Adipocyte (in vitro differentiated cells): ENCODE data around the gene LRSAM1.

ENCODE experiments used
- DNase-seq: peaks from one replicate; pipeline ENCODE4 v3.0.0-alpha.2; 2015; ENCODE audit warnings: low read depth
- H3K27me3 ChIP-seq: replicated peaks from 2 replicates; pipeline ENCODE4 v1.7.0; 2013; ENCODE audit warnings: mild to moderate bottlenecking, low read length, moderate library complexity; ENCODE audit not compliant: control insufficient read depth, insufficient read depth
- H3K36me3 ChIP-seq: 2 replicates; pipeline ENCODE4 v1.7.0; 2013; ENCODE audit warnings: low read length, mild to moderate bottlenecking, moderate library complexity; ENCODE audit not compliant: control insufficient read depth, insufficient read depth, severe bottlenecking
- H3K4me1 ChIP-seq: 2 replicates; pipeline ENCODE4 v1.7.0; 2013; ENCODE audit warnings: mild to moderate bottlenecking, low read length, moderate library complexity; ENCODE audit not compliant: control insufficient read depth, insufficient read depth
- H3K4me3 ChIP-seq: 2 replicates; pipeline ENCODE4 v1.7.0; 2013; ENCODE audit warnings: mild to moderate bottlenecking, low read length, moderate library complexity
- H3K9ac ChIP-seq: 2 replicates; pipeline ENCODE4 v1.7.0; 2013; ENCODE audit warnings: mild to moderate bottlenecking, low read length, moderate library complexity
- H3K9me3 ChIP-seq: 2 replicates; pipeline ENCODE4 v1.7.0; 2013; ENCODE audit warnings: mild to moderate bottlenecking, low read length, moderate library complexity; ENCODE audit not compliant: control insufficient read depth

The LRSAM1 gene

DNA sequence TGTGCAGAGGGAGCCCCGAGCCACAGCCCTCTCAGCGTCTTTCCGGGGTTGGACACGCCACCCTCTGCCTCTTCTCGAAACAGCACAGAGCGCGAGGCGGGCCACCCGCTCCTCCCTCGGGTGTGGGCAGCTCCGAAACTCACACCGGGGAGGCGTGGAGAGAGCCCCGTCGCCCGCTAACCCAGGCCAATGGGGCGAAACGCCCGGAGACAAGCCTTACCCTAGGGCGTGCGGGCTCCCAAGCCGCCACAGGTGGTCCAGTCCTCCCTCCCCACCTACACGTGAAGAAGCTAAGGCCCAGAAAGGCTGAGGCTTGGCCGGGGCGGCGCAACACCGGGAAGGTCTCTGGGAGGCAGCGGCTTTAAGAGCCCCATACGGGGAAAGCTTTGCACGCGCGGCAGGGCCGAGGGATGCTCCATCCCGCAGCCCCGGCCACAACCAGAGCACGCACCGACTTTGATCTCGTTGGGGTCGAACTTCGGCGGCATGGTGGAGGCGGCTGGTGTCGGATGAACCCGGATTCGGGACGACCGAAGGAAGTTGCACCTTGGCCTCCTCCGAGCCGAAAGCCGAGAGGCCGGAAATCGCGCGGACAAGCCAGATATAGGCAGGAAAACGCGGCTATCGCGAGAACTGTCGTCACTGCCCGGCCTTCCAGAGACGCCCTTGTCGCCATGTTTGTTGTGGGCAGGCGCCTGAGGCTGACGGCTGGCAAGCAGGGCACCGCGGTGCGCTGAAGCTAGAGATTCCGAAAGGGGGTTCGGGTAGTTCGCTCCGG lies at the start of gene LRSAM1, which contains the start of gene RPL12:
LRSAM1 (plus strand) TSS at position 681 of the 778 bp plus-strand sequence. CDS start 3,018 bp downstream, outside the sequence.
RPL12 (minus strand) TSS at position 577 of the 778 bp plus-strand sequence; CDS start at position 488, 89 bp downstream.
- Histone ChIP-seq H3K4me1 (peaks cover 31% of the 10 kb centered on the region), H3K4me3 (peak within 1 kb of the TSS; percentile 85), H3K9ac (peak within 1 kb of the TSS; percentile 96), H3K9me3 (no peaks in the 10 kb centered on the region), H3K36me3 (peaks cover 52% of the 10 kb centered on the region), H3K27me3 (no peaks in the 10 kb centered on the region)
- DNase-seq, result peak; percentile 98

DNA sequence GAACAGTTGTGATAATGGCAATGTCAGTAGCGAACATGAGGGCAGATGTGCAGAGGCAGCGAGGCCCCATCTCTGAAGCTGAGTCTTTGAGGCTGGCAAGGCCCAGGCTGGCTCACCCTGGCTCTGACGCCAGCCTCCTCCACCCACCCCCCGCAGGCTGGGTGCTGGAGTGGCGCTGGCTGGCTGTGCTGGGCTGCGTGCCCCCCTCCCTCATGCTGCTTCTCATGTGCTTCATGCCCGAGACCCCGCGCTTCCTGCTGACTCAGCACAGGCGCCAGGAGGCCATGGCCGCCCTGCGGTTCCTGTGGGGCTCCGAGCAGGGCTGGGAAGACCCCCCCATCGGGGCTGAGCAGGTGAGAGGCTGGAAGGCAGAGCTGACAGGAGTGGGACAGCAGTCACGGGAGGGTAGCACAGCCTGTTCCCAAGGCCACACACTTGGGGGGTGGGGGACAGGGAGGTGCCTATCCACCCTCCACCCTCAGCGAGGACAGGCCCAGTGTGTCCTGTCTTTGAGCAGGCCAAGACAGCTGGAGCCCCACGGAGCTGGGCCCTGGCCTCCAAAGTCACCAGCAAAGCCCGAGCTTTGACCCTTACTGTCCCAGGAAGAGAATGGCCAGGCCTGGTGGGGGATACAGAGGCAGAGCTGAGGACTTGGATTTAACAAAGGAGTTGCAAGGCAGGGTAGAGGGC lies 48.8 kb upstream of the LRSAM1 start:
- Histone ChIP-seq H3K9ac (no peak overlapping the region), H3K4me3 (no peak overlapping the region), H3K9me3 (no peaks in the 10 kb centered on the region), H3K4me1 (no peaks in the 10 kb centered on the region), H3K27me3 (peaks cover 80% of the 10 kb centered on the region), H3K36me3 (no peaks in the 10 kb centered on the region)
- DNase-seq, result no peak

DNA sequence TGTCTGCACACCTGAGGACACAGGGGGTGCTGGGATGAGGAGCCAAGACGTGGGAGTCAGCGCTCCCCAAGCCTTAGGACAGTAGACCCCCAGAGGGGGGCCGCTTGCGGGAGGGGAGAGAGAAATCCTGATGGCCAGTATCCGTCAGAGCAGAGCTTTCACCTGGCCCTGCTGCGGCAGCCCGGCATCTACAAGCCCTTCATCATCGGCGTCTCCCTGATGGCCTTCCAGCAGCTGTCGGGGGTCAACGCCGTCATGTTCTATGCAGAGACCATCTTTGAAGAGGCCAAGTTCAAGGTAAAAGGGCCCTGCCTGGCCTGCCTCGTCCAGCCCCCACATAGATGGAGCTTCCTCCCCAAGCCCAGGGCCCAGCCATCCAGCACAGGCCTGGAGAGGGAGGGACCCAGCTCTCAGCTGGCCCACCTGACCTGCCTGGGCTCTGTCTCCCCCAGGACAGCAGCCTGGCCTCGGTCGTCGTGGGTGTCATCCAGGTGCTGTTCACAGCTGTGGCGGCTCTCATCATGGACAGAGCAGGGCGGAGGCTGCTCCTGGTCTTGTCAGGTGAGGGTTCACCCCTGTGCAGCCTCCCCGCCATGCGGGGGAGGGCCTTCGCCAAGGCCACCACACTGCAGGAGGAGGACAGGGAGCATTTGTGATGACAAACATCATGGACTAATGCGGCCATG lies 47.7 kb upstream of the LRSAM1 start:
- no peak for DNase-seq
- peaks cover 71% of the 10 kb centered on the region for H3K27me3 ChIP-seq
- no peaks in the 10 kb centered on the region for H3K4me1 ChIP-seq
- H3K9me3 ChIP-seq, result no peaks in the 10 kb centered on the region
- no peak overlapping the region for H3K4me3 ChIP-seq
- no peaks in the 10 kb centered on the region for H3K36me3 ChIP-seq
- no peak overlapping the region for H3K9ac ChIP-seq

DNA sequence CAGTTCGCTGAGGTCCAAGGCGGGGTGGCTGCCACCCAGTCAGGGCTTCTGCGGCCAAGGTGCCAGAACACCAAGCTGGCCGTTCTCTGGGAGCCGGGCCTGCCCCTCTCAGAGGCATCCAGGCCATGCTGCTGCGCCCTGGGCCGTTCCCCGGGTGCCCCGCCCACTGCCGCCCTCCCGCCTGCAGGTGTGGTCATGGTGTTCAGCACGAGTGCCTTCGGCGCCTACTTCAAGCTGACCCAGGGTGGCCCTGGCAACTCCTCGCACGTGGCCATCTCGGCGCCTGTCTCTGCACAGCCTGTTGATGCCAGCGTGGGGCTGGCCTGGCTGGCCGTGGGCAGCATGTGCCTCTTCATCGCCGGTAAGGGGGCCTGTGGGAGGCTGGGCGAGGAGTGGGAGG lies 46.7 kb upstream of the LRSAM1 start:
- no peaks in the 10 kb centered on the region for H3K4me1 ChIP-seq
- no peak overlapping the region for H3K9ac ChIP-seq
- no peak for DNase-seq
- peaks cover 64% of the 10 kb centered on the region for H3K27me3 ChIP-seq
- H3K36me3 ChIP-seq, result no peaks in the 10 kb centered on the region
- no peaks in the 10 kb centered on the region for H3K9me3 ChIP-seq
- H3K4me3 ChIP-seq, result no peak overlapping the region

DNA sequence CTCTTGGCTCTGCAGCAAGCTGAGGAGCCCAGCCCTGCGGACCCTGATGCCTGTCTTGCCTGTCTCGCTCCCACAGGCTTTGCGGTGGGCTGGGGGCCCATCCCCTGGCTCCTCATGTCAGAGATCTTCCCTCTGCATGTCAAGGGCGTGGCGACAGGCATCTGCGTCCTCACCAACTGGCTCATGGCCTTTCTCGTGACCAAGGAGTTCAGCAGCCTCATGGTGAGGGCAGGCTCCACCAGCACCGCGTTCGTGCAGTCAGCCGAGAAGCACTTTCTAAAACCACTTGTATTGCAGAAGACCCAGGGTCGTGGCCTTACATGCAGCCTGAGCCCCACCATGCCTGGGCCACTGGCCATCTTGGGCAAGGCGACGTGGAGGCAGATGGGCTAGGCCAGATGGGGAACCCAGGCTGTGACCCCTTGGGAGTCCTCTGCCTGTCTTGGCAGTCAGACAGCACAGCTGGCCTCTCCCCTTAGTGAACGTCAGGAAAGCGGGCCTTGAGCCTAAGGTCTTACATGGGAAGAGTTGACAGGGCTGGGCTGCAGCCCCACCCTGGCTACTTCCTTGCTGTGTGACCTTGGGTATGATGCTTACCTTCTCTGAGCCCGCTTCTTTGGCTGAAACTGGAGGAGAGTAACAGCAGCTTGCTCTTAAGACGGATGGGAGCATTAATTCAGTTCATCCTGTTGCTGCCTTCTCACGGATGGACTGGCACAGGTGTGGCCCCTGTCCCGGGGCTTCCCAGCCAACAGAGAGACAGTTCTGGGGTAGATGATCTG lies 45.8 kb upstream of the LRSAM1 start:
- no peaks in the 10 kb centered on the region for H3K36me3 ChIP-seq
- H3K4me1 ChIP-seq, result no peaks in the 10 kb centered on the region
- peaks cover 58% of the 10 kb centered on the region for H3K27me3 ChIP-seq

DNA sequence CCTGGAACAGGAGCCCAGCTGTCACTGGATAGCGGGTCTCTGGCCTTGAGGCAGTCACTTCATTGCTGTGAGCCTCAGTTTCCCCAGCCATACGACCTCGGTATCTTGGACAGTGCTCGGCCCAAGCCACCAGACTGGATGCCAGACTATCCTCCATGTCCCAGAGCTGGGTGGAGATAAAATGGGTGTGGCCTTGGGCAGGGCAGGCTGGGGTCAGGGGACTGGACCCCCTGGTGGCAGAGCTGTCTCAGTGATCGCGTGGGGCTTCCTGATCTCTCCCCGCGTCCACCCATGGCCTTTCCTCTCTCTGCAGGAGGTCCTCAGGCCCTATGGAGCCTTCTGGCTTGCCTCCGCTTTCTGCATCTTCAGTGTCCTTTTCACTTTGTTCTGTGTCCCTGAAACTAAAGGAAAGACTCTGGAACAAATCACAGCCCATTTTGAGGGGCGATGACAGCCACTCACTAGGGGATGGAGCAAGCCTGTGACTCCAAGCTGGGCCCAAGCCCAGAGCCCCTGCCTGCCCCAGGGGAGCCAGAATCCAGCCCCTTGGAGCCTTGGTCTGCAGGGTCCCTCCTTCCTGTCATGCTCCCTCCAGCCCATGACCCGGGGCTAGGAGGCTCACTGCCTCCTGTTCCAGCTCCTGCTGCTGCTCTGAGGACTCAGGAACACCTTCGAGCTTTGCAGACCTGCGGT lies 44.4 kb upstream of the LRSAM1 start:
- peaks cover 56% of the 10 kb centered on the region for H3K27me3 ChIP-seq
- H3K9me3 ChIP-seq, result no peaks in the 10 kb centered on the region
- no peak overlapping the region for H3K4me3 ChIP-seq
- no peaks in the 10 kb centered on the region for H3K4me1 ChIP-seq
- no peak overlapping the region for H3K9ac ChIP-seq
- H3K36me3 ChIP-seq, result no peaks in the 10 kb centered on the region
- no peak for DNase-seq

More for the DNA sequence above, 45.8 kb upstream of the LRSAM1 start:
- Histone ChIP-seq H3K9me3 (no peaks in the 10 kb centered on the region), H3K4me3 (no peak overlapping the region), H3K9ac (no peak overlapping the region)
- no peak for DNase-seq

DNA sequence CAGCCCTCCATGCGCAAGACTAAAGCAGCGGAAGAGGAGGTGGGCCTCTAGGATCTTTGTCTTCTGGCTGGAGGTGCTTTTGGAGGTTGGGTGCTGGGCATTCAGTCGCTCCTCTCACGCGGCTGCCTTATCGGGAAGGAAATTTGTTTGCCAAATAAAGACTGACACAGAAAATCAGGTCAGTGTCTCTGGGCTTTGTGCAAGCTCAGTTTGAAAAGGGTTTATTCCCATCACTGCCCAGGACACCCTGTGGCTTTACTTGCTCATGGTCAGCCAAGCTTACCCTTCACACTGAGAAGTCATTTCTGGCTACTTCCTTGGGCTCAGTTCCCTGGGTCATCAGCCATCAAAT lies 43.8 kb upstream of the LRSAM1 start:
- no peak overlapping the region for H3K9ac ChIP-seq
- no peaks in the 10 kb centered on the region for H3K4me1 ChIP-seq
- no peak overlapping the region for H3K4me3 ChIP-seq
- peaks cover 51% of the 10 kb centered on the region for H3K27me3 ChIP-seq
- no peaks in the 10 kb centered on the region for H3K9me3 ChIP-seq
- no peak for DNase-seq
- no peaks in the 10 kb centered on the region for H3K36me3 ChIP-seq

DNA sequence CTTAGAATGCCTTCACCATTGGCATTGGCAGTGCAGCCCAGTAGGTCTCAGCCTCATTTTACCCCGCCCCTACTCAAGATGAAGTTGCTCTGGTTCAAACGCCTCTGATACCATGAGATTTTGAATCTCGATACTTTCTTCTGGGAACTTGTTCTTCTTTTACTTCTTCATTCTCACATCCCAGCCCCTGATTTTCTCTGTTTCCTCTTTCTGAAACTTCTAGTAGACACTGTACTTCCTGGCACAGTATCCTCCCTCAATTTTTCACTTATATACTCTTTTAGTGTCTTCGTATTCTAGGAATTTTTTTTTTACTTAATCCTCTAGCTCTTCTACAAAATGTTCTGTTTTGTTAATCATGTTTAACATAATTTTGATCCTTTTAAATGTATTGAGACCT lies 40.2 kb upstream of the LRSAM1 start:
- no peaks in the 10 kb centered on the region for H3K9me3 ChIP-seq
- H3K4me3 ChIP-seq, result no peak overlapping the region
- H3K9ac ChIP-seq, result no peak overlapping the region
- no peak for DNase-seq
- peaks cover 30% of the 10 kb centered on the region for H3K27me3 ChIP-seq
- H3K4me1 ChIP-seq, result no peaks in the 10 kb centered on the region
- H3K36me3 ChIP-seq, result no peaks in the 10 kb centered on the region

DNA sequence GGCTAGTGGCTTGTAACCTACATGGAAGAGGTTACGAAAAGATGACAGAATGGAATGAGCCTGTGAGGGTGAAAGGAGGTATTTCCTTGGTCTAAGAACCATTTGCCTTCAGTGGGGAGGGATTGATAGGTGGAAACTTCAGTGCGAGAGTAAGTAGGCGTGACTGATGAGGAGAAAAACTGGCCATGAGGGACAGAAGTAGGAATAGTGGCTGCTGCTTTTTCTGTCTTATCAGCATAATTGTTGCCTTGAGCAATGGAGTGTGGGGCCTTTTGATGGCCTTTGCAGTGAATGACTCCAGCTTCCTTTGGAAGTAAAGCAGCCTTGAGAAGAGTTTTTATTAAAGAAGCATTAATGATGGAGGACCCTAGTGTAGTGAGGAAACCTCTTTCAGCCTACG lies 36.2 kb upstream of the LRSAM1 start:
- Histone ChIP-seq H3K27me3 (peaks cover 40% of the 10 kb centered on the region), H3K4me3 (no peak overlapping the region), H3K36me3 (no peaks in the 10 kb centered on the region), H3K4me1 (no peaks in the 10 kb centered on the region), H3K9me3 (no peaks in the 10 kb centered on the region), H3K9ac (no peak overlapping the region)
- DNase-seq, result no peak

DNA sequence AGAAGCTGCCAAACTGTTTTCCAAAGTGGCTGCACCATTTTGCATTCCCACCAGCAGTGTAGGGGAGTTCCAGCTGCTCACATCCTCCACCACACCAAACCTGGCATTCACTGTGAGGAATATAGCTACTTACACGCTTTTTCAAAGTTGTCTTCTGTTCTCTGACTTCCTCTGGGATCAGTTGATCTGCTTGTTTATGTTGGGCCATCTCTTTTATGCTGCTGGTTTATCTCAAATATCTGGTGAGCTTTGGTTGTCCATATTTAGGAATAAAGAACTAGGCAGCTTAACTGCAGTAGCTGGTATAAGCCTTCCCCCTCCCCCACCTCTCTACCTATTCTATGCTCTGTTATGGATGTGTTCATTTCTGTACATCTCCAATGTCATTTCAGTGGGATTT lies 35.7 kb upstream of the LRSAM1 start:
- H3K27me3 ChIP-seq, result peaks cover 37% of the 10 kb centered on the region

More for the DNA sequence above, 35.7 kb upstream of the LRSAM1 start:
- no peaks in the 10 kb centered on the region for H3K36me3 ChIP-seq
- H3K9ac ChIP-seq, result no peak overlapping the region
- DNase-seq, result no peak
- no peaks in the 10 kb centered on the region for H3K4me1 ChIP-seq
- no peaks in the 10 kb centered on the region for H3K9me3 ChIP-seq
- no peak overlapping the region for H3K4me3 ChIP-seq
